GM20431 (cell line): ENCODE results near the gene CDH4.

Experiments used
- in situ Hi-C: fragments of 300-500 bp; cut with MseI, MboI; formaldehyde crosslinking; loops from one replicate; pipeline ENCODE4 v1.15.0; 2020; ENCODE audit warnings: low sequenced_read_pairs; ENCODE audit not compliant: unreplicated experiment

Gene CDH4

GRCh38 chr20:61772828-61773631, 521.0 kb downstream of the CDH4 start:
- in situ Hi-C loops: no loop called here

DNA sequence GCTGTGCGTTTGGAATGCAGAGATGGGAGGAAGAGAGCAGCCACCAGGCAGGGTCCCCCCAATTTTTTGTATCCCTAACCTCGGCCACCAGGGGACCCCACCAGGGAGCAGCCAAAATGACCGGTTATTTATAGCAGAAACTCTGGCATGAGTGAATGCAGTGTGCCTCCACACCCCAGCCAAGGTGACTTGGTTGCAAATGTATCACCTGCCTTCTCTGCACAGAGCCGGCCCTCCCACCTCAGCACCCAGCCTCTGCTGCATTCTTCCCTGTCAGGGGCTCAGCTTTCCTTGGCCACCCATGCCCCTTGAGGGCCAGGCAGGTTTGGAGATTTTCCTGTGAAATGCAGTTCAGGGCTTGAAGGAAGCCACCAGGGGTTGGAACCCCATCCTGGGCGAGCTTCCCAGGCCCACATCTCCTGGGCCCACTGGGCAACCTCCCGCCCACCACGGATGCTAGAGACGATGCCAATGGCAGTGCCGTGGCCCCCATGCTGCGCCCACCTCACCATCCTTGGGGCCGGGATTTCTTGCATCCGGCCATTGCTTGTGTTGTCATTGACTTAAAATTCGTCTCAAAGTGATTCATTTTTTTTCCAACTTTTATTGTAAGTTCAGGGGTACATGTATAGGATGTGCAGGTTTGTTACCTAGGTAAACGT, 522.0 kb downstream of the CDH4 start:
- in situ Hi-C loops: no loop called here

GRCh38 chr20:61775423-61775822, 523.4 kb downstream of the CDH4 start:
- in situ Hi-C loops: no loop called here

DNA sequence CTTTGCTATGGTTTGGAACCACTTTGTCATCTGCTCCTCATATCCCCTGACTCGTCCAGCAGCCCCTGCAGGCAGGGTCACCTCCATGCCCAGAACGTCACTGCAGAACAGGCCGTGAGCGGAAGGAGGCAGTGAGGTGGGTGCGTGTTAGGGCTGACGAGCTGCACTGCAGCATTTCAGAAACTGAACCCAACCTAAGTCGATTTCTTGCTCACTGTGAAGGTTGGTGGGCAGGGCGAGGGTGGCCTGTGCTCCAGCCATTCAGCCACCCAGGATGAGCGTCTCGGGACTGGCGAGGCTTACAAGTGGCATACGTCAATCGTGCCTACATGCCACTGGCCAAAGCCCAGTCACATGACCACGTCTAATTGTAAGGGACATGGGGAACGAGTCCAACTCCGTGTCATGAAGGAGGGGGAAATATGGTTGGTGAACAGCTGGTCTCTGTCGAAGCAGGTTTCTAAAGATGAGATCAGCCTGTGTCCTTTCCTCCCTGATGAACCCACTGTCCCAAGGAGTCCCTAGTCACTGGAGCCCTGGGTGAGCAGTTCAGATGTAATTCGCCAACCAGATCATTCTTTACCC, 524.5 kb downstream of the CDH4 start:
- in situ Hi-C loops: no loop called here

GRCh38 chr20:61777773-61778494, 525.9 kb downstream of the CDH4 start:
- in situ Hi-C loops: no loop called here

DNA sequence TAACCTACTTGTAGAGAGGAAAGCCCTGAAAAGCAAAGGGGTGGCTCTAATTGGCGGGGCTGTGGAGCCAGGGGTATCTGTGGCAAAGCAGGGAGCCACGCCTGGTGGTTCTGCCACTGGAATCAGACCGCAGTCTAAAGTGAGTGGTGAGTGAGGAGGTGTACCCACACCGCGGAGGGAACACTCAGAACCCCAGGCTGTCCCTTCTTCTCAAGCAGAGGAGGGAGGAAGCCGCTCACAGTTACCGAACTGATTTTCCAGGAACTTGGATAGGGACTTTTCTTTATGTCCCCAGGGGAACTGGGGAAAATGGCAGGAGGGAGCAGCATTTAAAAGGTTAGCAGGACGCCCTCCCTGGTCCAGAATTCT, 526.4 kb downstream of the CDH4 start:
- in situ Hi-C loops: no loop called here

GRCh38 chr20:61779176-61779965, 527.3 kb downstream of the CDH4 start:
- in situ Hi-C loops: no loop called here

GRCh38 chr20:61780066-61780465, 528.0 kb downstream of the CDH4 start:
- in situ Hi-C loops: no loop called here

- in situ Hi-C loops: no loop called here
Observed at GRCh38 chr20:61784801-61785566, 532.9 kb downstream of the CDH4 start.

- in situ Hi-C loops: no loop called here
Observed at GRCh38 chr20:61785567-61785816, 533.4 kb downstream of the CDH4 start.

- in situ Hi-C loops: no loop called here
Observed at GRCh38 chr20:61786230-61786629, 534.2 kb downstream of the CDH4 start.

- in situ Hi-C loops: no loop called here
Observed at GRCh38 chr20:61788343-61788742, 536.3 kb downstream of the CDH4 start.

- in situ Hi-C loops: no loop called here
Observed at GRCh38 chr20:61789329-61789728, 537.3 kb downstream of the CDH4 start.

DNA sequence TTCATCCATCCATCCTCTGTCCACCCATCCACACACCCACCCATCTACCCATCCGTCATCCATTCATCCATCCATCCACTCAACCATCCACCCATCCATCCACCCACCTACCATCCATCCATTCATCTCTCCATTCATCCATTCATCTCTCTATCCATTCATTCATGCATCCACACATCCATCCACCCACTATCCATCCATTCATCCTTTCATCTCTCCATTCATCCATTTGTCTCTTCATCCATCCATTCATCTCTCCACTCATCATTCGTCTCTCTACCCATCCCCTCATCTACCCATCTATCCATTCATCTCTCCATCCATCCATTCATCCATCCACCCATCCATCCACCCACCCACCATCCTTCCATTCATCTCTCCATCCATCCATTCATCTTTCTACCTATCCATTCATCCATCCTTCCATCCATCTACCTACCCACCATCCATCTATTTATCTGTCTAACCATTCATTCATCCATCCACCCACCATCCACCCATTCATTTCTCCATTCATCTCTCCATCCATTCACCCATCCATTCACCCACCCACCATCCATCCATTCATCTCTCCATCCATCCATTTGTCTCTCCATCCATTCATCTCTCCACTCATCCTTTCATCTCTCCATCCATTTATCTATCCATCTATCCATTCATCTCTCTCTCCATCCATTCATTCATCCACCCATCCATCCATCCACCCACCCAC, 538.2 kb downstream of the CDH4 start:
- in situ Hi-C loops: no loop called here

- in situ Hi-C loops: no loop called here
Observed at GRCh38 chr20:61791995-61792394, 539.9 kb downstream of the CDH4 start.

DNA sequence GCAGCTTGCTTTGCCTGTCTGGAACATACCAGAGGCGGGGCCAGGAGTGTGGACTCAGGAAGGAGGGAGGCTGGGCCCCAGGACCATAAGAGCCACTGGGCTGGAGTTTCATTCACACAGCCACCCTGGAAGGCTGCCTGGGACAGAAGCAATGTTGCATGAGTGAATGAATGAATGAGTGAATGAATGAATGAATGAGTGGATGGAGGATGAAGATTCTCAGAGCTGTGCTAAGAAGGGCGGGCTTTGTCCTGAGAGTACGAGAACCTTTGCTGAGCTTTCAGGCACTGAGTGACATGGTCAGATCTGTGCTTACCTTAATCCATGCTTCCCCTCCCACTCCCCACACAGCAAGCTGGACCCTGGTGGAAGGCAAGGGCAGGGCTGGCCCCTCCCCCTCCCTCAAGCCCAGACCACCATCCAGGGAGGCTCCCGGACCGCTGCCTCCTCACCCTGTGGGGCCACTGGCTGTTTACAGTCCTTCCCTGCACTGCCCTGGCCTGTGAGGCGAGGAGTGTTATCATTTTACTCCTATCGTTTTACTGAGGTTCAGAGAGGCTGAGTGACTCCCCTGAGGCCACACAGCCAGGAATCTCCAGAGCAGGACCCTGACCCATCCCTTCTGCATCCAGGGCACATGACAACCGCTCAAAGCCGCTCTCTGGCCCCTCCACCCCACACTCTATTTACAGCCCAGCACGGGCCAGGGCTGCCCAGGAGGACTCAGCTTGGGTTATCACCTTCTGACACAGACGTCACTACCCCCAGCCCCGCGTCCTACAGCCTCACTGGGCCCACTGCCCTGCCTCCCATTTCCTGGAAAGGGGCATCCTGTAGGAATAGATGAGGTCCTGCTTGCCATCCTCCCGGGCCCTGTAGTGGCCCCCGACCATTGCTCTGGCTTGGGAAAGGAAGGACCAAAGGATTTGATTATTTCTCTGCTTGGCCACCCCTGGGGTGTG, 543.9 kb downstream of the CDH4 start:
- in situ Hi-C loops: no loop called here

DNA sequence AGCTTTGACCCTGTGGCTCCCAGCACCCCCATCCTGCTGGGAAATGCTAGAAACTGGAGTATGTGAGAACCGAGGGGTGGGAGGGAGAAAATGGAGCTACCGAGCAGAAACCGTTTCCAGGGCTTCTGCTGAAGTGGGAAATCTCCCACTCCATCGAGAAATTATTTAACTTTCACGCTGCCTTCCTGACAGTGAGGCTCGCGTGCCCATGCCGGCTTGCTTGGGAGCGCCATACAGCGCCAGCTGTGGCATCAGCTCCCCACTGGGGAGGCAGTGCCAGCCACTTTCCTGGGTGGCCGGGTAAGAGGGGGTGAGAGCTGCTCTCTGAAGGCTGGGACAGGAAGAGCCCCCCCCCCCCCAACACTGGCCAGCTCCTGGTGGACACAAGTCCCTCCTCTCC, 544.7 kb downstream of the CDH4 start:
- in situ Hi-C loops: no loop called here

- in situ Hi-C loops: no loop called here
Observed at GRCh38 chr20:61797200-61797599, 545.1 kb downstream of the CDH4 start.
